Liver (tissue), 3 donors: ENCODE data around the gene TUBB3.

Experiments
- ATF3 ChIP-seq: IDR thresholded peaks from 2 replicates; pipeline ENCODE4 v1.6.1; 2016; ENCODE audit warnings: antibody characterized with exemption
- CTCF ChIP-seq: fragments of 150-350 bp; IDR thresholded peaks from 2 replicates; pipeline ENCODE4 v1.5.1; 2017; ENCODE audit warnings: improper control_type of control experiment, low read depth, low read length; ENCODE audit not compliant: missing input control
- GABPA ChIP-seq, 2 donors: IDR thresholded peaks in 1 of 2; conservative IDR thresholded peaks in 1 of 2; 2 replicates each; pipeline ENCODE4 v1.6.1; 2016; ENCODE audit warnings: antibody characterized with exemption in 2 of 2, mild to moderate bottlenecking in 1 of 2, moderate library complexity in 1 of 2
- HNF4G ChIP-seq: IDR thresholded peaks from 2 replicates; pipeline ENCODE4 v1.6.1; 2016; ENCODE audit warnings: antibody characterized with exemption
- MAX ChIP-seq: IDR thresholded peaks from 2 replicates; pipeline ENCODE4 v1.6.1; 2016; ENCODE audit warnings: antibody characterized with exemption
- RAD21 ChIP-seq, 2 donors: IDR thresholded peaks; 2 replicates each; pipeline ENCODE4 v1.6.1; 2016; ENCODE audit warnings: antibody characterized with exemption in 2 of 2, mild to moderate bottlenecking in 2 of 2
- REST ChIP-seq: IDR thresholded peaks from 2 replicates; pipeline ENCODE4 v1.6.1; 2016; ENCODE audit warnings: antibody characterized with exemption, mild to moderate bottlenecking
- SP1 ChIP-seq: IDR thresholded peaks from 2 replicates; pipeline ENCODE4 v1.6.1; 2018; ENCODE audit warnings: antibody characterized with exemption, mild to moderate bottlenecking
- YY1 ChIP-seq: IDR thresholded peaks from 2 replicates; pipeline ENCODE4 v1.6.1; 2016; ENCODE audit warnings: antibody characterized with exemption, mild to moderate bottlenecking
- ZBTB33 ChIP-seq: IDR thresholded peaks from 2 replicates; pipeline ENCODE4 v1.6.1; 2016; ENCODE audit warnings: antibody characterized with exemption
- donor health status: healthy.
- donor health status: healthy.

GRCh38 chr16:89956505-89957215 lies 33.5 kb downstream of the TUBB3 start:
- TF ChIP-seq CTCF (no peak), GABPA (IDR thresholded peaks at IDR 0.05 in 1 of 2, conservative IDR thresholded peaks at IDR 0.05 in 1 of 2) (no peak), YY1 (no peak), ZBTB33 (no peak), HNF4G (no peak), SP1 (no peak), ATF3 (no peak), REST (no peak), MAX (no peak), RAD21 (IDR thresholded peaks at IDR 0.05) (no peak)
